OCI-LY7 (cell line): ENCODE measurements around the gene RHBDD1. TPM values are rescaled to one million over a fixed set of nuclear protein-coding genes. Genes with fewer than 3 reads are reported as not detected.

Source experiments
- BruUV-seq: library from RNA; stranded (reverse); fragments of 400-500 nt; replicated peaks from 2 replicates; lab custom pipeline; 2021; lab: Mats Ljungman, UMichigan
- CTCF ChIA-PET: fragments of 300-600 bp; sonication (Branson Sonifier 250); formaldehyde crosslinking; loops from one replicate; lab custom pipeline; 2022; ENCODE audit warnings: antibody characterized with exemption; ENCODE audit not compliant: unreplicated experiment; lab: Charles Lee
- POLR2A ChIA-PET: fragments of 300-600 bp; sonication (Branson Sonifier 250); formaldehyde crosslinking; loops from one replicate; lab custom pipeline; 2022; ENCODE audit warnings: antibody characterized with exemption; lab: Charles Lee
- DNase-seq: peaks from one replicate; pipeline ENCODE4 v3.0.0-alpha.2; 2015; ENCODE audit warnings: low spot score
- H2AFZ ChIP-seq: fragments of 200-600 bp; sonication (generic), shearing (Covaris generic); 2 replicates; pipeline ENCODE4 v1.6.1; 2014; ENCODE audit warnings: mild to moderate bottlenecking, antibody characterized with exemption, low read length, moderate library complexity
- H3K27ac ChIP-seq: fragments of 200-600 bp; sonication (generic); 2 replicates; pipeline ENCODE4 v1.5.1; 2014; ENCODE audit warnings: mixed run types, low read depth, mild to moderate bottlenecking, moderate library complexity, low read length, inconsistent platforms; ENCODE audit not compliant: poor library complexity, severe bottlenecking
- H3K36me3 ChIP-seq: fragments of 200-600 bp; sonication (generic); 2 replicates; pipeline ENCODE4 v1.6.1; 2014; ENCODE audit warnings: mild to moderate bottlenecking, antibody characterized with exemption, low read length, moderate library complexity, mixed read lengths; ENCODE audit not compliant: insufficient read depth
- H3K4me1 ChIP-seq: fragments of 200-600 bp; sonication (generic); 2 replicates; pipeline ENCODE4 v1.5.1; 2014; ENCODE audit warnings: mild to moderate bottlenecking, low read length; ENCODE audit not compliant: insufficient read depth, poor library complexity, severe bottlenecking
- H3K4me2 ChIP-seq: fragments of 200-600 bp; sonication (generic); 2 replicates; pipeline ENCODE4 v1.6.1; 2014; ENCODE audit warnings: mild to moderate bottlenecking, low read length
- H3K4me3 ChIP-seq: fragments of 200-600 bp; sonication (generic); 2 replicates; pipeline ENCODE4 v1.5.1; 2014; ENCODE audit warnings: mild to moderate bottlenecking, low read depth, low read length; ENCODE audit not compliant: poor library complexity, severe bottlenecking
- H3K79me2 ChIP-seq: fragments of 200-600 bp; sonication (generic); 2 replicates; pipeline ENCODE4 v1.6.1; 2016; ENCODE audit warnings: low read depth, mild to moderate bottlenecking, low read length, moderate library complexity, mixed read lengths; ENCODE audit not compliant: insufficient read depth
- H3K9me2 ChIP-seq: fragments of 200-600 bp; sonication (generic); 2 replicates; pipeline ENCODE4 v1.6.1; 2016; ENCODE audit warnings: mild to moderate bottlenecking, low read length, mixed read lengths; ENCODE audit not compliant: insufficient read depth
- H3K9me3 ChIP-seq: fragments of 200-600 bp; sonication (generic); 2 replicates; pipeline ENCODE4 v1.6.1; 2014; ENCODE audit warnings: mild to moderate bottlenecking, mixed run types, low read length, mixed read lengths
- H4K20me1 ChIP-seq: fragments of 200-600 bp; sonication (generic); 2 replicates; pipeline ENCODE4 v1.6.1; 2014; ENCODE audit warnings: mild to moderate bottlenecking, antibody characterized with exemption, low read length, moderate library complexity, mixed read lengths; ENCODE audit not compliant: insufficient read depth
- CTCF ChIP-seq: fragments of 200-600 bp; sonication (generic); conservative IDR thresholded peaks from 2 replicates; pipeline ENCODE4 v1.5.1; 2014; ENCODE audit warnings: mild to moderate bottlenecking, antibody characterized with exemption, low read length, moderate library complexity, mixed read lengths
- EZH2phosphoT487 ChIP-seq: fragments of 200-600 bp; sonication (generic); IDR thresholded peaks from 2 replicates; pipeline ENCODE4 v1.6.1; 2018; ENCODE audit warnings: low read depth, borderline replicate concordance, mild to moderate bottlenecking, mixed run types, antibody characterized with exemption, low read length, moderate library complexity, mixed read lengths
- intact Hi-C: fragments of 100-400 bp; cut with micrococcal nuclease; formaldehyde crosslinking; loops from one replicate; pipeline ENCODE4 v1.10.0; 2022; ENCODE audit not compliant: unreplicated experiment
- total RNA-seq, 2 experiments: library from RNA; depleted of rRNA in 1 of 2; stranded (reverse); fragments of >200 nt in 1 of 2; shearing (Covaris generic) in 1 of 2; gene quantifications; 2 replicates each; pipeline ENCODE4 v1.2.3, GENCODE V29; 2014 to 2022

Gene RHBDD1
- total RNA-seq, 2 experiments from 2014 or later = 40.8 to 80.3 TPM

- Histone ChIP-seq H3K9me3 (peaks cover 13% of the 10 kb centered on the region), H3K36me3 (peaks cover 44% of the 10 kb centered on the region), H3K27ac (peak overlapping the region; percentile 97), H2AFZ (peak overlapping the region; percentile 26; the same call in 1 of the 2 replicates), H3K4me3 (peak overlapping the region; percentile 73), H3K4me1 (peaks cover 61% of the 10 kb centered on the region), H3K9me2 (no peaks in the 10 kb centered on the region), H3K4me2 (peak overlapping the region; percentile 98), H3K79me2 (peaks cover 91% of the 10 kb centered on the region), H4K20me1 (peaks cover 11% of the 10 kb centered on the region; the same call in 1 of the 2 replicates)
- intact Hi-C loops = loop anchor here (2.0 kb wide), 1 partner anchor 79 kb away; no protein-coding TSS in a partner anchor
- ChIA-PET POLR2A (interaction anchor here (0.6 to 5.1 kb wide), 8 partner anchors 45 to 145 kb away, joined by 3 to 60 read pairs (median 20); no protein-coding TSS in a partner anchor), CTCF (interaction anchor here (0.7 to 1.1 kb wide), 2 partner anchors 71 to 78 kb away, joined by 3 read pairs; no protein-coding TSS in a partner anchor)
- DNase-seq = peak; percentile 17
- BruUV-seq = no TSS peak
- TF ChIP-seq CTCF (no peak), EZH2phosphoT487 (no peak)
Measured at GRCh38 chr2:226837787-226838603, 2.1 kb downstream of the RHBDD1 start.

- peak; percentile 23 for DNase-seq
- H3K36me3 ChIP-seq = peaks cover 41% of the 10 kb centered on the region
- CTCF ChIA-PET = interaction anchor here (0.6 to 1.1 kb wide), 3 partner anchors 44 to 77 kb away, joined by 3 to 6 read pairs (median 3); no protein-coding TSS in a partner anchor
- POLR2A ChIA-PET = interaction anchor here (0.6 to 5.1 kb wide), 11 partner anchors 10 to 1825 kb away, joined by 3 to 60 read pairs (median 11); partner anchors contain the start of gene IRS1
- intact Hi-C loops = no loop called here
- peaks cover 62% of the 10 kb centered on the region for H3K4me1 ChIP-seq
- no peaks in the 10 kb centered on the region for H3K9me2 ChIP-seq
- peaks cover 13% of the 10 kb centered on the region for H3K9me3 ChIP-seq
- H3K4me3 ChIP-seq = peak overlapping the region; percentile 73
- H3K79me2 ChIP-seq = peaks cover 89% of the 10 kb centered on the region
- peak overlapping the region; percentile 97 for H3K27ac ChIP-seq
- H2AFZ ChIP-seq = peak overlapping the region; percentile 26; the same call in 1 of the 2 replicates
- no peak for TF ChIP-seq EZH2phosphoT487
- TF ChIP-seq CTCF = no peak
- H3K4me2 ChIP-seq = peak overlapping the region; percentile 98
- no TSS peak for BruUV-seq
- H4K20me1 ChIP-seq = peaks cover 9% of the 10 kb centered on the region; the same call in 1 of the 2 replicates
Measured at GRCh38 chr2:226838722-226839121, 2.9 kb downstream of the RHBDD1 start.
